Omental fat pad (tissue), 4 donors: ENCODE results near the gene NAALADL2. TPM values are rescaled to one million over a fixed set of nuclear protein-coding genes. Genes with fewer than 3 reads are reported as not detected.

Experiments used
- ATAC-seq: fragments of 150-250 bp; one replicate; pipeline ENCODE4 v1.9.1; 2016; ENCODE audit warnings: mild to moderate bottlenecking, moderate library complexity; ENCODE audit not compliant: low FRiP score
- DNase-seq: peaks from one replicate; pipeline ENCODE4 v3.0.0-alpha.2; 2019; ENCODE audit warnings: low spot score
- CTCF ChIP-seq, 3 donors: fragments of 450-650 bp; IDR thresholded peaks; one replicate each; pipeline ENCODE4 v1.5.1; 2016 to 2017; ENCODE audit warnings: antibody characterized with exemption in 3 of 3, mild to moderate bottlenecking in 3 of 3, moderate library complexity in 2 of 3
- total RNA-seq, 4 donors: library from RNA; depleted of rRNA; stranded (reverse); fragments of >200 nt; gene quantifications; one replicate each; pipeline ENCODE4 v1.1.0, GENCODE V29; 2016

Gene NAALADL2
- total RNA-seq, 4 donors from 2014 or later: 6.5 to 15.1 (median 8.0) TPM

DNA sequence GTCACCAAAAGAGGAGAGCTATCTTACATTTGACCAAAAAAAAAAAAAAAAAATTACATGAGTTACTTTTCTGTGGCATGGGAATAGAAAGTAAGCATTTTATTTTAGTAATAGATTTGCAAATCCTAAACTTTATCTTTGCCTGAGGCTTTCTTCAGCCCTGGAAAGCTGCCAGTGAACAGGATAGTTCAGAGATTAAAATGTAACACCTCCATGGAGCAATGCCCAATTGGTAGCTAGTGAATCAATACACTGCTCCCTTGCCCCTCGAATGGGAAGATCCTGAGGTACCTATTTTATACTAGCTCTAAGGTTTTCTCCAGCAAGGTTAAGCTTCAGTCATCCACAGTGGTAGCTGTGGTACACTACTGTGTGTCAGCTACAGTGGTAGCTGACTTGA is 867.1 kb downstream of the NAALADL2 start:
- no peak for TF ChIP-seq CTCF (IDR thresholded peaks at IDR 0.05)
- DNase-seq: no peak
- ATAC-seq: no peak

DNA sequence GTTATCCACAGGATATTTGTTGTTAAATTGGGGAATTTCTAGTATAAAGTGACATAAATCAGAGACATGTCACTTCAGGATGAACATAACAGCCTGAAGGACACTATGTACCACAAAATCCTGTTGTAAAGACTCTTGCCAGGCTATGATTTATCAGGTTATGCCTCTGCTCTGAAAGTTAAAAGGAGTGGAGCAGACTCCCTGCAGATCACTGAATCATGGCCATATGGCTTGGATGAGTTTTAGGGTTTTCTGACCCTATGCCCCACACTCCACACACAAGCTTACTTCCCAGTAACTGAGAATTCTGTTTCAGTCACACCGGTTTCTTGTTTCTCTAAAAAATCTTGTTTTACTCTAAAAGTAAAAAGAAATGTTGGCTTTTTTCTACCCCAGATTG is 869.4 kb downstream of the NAALADL2 start:
- DNase-seq (no peak), ATAC-seq (no peak)
- TF ChIP-seq CTCF (IDR thresholded peaks at IDR 0.05): no peak

DNA sequence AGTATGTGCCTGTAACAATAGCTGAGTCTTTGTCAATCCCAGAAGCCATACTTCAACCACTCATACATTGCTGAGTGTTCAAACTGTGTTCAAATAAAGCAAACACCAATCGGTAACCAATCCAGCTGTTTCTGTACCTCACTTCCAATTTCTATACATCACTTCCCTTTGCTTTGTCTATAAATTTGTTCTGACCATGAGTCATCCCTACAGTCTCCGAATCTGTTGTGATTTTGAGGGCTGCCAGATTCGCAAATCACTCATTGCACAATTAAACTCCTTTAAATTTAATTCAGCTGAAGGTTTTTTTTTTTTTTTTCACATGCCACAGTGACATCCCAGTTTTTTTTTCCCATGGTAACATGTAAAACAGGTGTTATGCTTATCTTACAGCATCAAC is 870.3 kb downstream of the NAALADL2 start:
- DNase-seq: no peak
- ATAC-seq: no peak
- no peak for TF ChIP-seq CTCF (IDR thresholded peaks at IDR 0.05)

DNA sequence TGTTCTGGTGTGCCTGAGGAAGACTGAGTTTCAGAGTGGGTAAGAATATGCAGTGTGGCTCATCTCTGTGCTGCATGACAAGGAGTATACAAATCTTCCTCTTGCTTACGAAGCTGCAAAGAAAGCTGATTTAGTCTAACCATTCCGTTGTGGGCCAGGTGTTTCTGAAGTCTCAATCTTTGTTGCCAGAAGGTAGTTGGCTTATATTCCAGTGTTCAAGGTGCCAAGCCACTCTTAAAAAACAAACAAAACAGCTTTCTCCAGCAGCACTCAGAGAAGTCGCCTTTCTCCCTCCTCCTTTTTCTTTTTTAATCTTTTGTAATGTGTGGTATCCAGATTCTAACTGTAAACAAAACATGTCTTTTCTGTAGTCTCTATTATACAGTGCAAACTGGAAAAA is 872.4 kb downstream of the NAALADL2 start:
- no peak for TF ChIP-seq CTCF (IDR thresholded peaks at IDR 0.05)
- DNase-seq: no peak
- no peak for ATAC-seq

GRCh38 chr3:175732017-175732416 is 872.9 kb downstream of the NAALADL2 start:
- ATAC-seq (no peak), DNase-seq (no peak)

GRCh38 chr3:175735866-175736265 is 876.7 kb downstream of the NAALADL2 start:
- no peak for DNase-seq
- no peak for ATAC-seq
- no peak for TF ChIP-seq CTCF (IDR thresholded peaks at IDR 0.05)

More at GRCh38 chr3:175732017-175732416, 872.9 kb downstream of the NAALADL2 start:
- TF ChIP-seq CTCF (IDR thresholded peaks at IDR 0.05): no peak

- DNase-seq (no peak), ATAC-seq (no peak)
- no peak for TF ChIP-seq CTCF (IDR thresholded peaks at IDR 0.05)
Measured at GRCh38 chr3:175737646-175738572, 878.8 kb downstream of the NAALADL2 start.
